GM23338 (cell line): ENCODE results near the gene SPATA31E1.

Experiments
- EZH2 ChIP-seq: fragments of 200-600 bp; sonication (generic); IDR thresholded peaks from one replicate; pipeline ENCODE4 v1.8.0; 2017; ENCODE audit warnings: antibody characterized with exemption, mild to moderate bottlenecking, low read depth; ENCODE audit not compliant: unreplicated experiment
- POLR2AphosphoS5 ChIP-seq: IDR thresholded peaks from 2 replicates; pipeline ENCODE4 v1.6.1; 2016; ENCODE audit warnings: antibody characterized with exemption, low read depth
- TF ChIP-seq, protein P1 (sequence below), 2 experiments: fragments of 200-600 bp in 1 of 2; sonication (generic) in 1 of 2; conservative IDR thresholded peaks; 2 replicates each; pipeline versions ENCODE4 v1.5.1 to v1.6.1; 2016 to 2017; ENCODE audit warnings: antibody characterized with exemption in 2 of 2, low read depth in 2 of 2, mild to moderate bottlenecking in 2 of 2, moderate library complexity in 1 of 2
- TF ChIP-seq, protein P2 (sequence below): IDR thresholded peaks from one replicate; pipeline ENCODE4 v1.6.1; 2018; ENCODE audit warnings: antibody characterized with exemption; ENCODE audit not compliant: unreplicated experiment
- TF ChIP-seq, protein P3 (sequence below): IDR thresholded peaks from 2 replicates; pipeline ENCODE4 v1.6.1; 2016; ENCODE audit warnings: antibody characterized with exemption

DNA sequence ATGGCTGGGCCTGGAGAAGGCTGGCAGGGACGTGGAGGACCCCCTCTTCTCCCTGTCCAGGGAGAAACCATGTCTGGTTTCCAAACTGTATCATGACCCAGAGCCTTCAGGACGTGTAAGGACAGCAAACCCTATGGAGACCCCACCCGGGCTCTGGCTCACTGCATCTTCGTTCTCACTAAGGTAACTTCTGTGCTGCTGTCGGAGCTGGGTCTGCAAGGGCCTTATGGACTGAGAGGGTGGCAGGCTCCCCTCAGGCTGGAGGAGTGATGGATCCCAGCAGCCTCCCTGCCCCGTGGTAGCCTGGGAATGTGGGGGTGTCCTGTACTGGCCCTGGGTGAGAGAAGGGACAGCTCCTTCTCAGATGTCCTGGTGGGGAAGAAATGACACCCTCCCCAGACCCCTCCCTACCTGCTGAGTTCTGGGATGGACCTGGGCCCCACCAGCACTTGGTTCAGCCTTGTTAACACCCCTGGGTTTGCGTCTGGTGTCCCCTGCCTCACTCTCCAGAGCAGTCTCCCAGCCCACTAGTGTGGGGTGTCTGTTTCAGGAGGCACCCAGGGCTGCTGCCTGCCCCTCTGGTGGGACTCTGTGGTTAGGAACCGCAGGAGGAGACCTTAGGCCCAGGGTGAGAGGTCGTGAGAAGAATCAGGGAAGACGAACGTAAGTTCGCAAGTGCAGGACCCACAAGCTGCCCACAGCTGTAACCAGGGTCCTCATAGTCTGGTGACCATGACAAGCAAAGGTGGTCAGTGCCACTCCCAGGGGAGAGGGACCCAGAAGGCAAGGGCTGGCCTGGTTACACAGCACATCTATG lies 6.6 kb downstream of the SPATA31E1 start:
- TF ChIP-seq, protein P1, sequence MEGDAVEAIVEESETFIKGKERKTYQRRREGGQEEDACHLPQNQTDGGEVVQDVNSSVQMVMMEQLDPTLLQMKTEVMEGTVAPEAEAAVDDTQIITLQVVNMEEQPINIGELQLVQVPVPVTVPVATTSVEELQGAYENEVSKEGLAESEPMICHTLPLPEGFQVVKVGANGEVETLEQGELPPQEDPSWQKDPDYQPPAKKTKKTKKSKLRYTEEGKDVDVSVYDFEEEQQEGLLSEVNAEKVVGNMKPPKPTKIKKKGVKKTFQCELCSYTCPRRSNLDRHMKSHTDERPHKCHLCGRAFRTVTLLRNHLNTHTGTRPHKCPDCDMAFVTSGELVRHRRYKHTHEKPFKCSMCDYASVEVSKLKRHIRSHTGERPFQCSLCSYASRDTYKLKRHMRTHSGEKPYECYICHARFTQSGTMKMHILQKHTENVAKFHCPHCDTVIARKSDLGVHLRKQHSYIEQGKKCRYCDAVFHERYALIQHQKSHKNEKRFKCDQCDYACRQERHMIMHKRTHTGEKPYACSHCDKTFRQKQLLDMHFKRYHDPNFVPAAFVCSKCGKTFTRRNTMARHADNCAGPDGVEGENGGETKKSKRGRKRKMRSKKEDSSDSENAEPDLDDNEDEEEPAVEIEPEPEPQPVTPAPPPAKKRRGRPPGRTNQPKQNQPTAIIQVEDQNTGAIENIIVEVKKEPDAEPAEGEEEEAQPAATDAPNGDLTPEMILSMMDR (conservative IDR thresholded peaks at IDR 0.05; ENCODE audit: low read depth in 2 of 2): no peak
- TF ChIP-seq POLR2AphosphoS5 (no peak), EZH2 (no peak)
- TF ChIP-seq, protein P2, sequence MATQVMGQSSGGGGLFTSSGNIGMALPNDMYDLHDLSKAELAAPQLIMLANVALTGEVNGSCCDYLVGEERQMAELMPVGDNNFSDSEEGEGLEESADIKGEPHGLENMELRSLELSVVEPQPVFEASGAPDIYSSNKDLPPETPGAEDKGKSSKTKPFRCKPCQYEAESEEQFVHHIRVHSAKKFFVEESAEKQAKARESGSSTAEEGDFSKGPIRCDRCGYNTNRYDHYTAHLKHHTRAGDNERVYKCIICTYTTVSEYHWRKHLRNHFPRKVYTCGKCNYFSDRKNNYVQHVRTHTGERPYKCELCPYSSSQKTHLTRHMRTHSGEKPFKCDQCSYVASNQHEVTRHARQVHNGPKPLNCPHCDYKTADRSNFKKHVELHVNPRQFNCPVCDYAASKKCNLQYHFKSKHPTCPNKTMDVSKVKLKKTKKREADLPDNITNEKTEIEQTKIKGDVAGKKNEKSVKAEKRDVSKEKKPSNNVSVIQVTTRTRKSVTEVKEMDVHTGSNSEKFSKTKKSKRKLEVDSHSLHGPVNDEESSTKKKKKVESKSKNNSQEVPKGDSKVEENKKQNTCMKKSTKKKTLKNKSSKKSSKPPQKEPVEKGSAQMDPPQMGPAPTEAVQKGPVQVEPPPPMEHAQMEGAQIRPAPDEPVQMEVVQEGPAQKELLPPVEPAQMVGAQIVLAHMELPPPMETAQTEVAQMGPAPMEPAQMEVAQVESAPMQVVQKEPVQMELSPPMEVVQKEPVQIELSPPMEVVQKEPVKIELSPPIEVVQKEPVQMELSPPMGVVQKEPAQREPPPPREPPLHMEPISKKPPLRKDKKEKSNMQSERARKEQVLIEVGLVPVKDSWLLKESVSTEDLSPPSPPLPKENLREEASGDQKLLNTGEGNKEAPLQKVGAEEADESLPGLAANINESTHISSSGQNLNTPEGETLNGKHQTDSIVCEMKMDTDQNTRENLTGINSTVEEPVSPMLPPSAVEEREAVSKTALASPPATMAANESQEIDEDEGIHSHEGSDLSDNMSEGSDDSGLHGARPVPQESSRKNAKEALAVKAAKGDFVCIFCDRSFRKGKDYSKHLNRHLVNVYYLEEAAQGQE: no peak
- TF ChIP-seq, protein P3, sequence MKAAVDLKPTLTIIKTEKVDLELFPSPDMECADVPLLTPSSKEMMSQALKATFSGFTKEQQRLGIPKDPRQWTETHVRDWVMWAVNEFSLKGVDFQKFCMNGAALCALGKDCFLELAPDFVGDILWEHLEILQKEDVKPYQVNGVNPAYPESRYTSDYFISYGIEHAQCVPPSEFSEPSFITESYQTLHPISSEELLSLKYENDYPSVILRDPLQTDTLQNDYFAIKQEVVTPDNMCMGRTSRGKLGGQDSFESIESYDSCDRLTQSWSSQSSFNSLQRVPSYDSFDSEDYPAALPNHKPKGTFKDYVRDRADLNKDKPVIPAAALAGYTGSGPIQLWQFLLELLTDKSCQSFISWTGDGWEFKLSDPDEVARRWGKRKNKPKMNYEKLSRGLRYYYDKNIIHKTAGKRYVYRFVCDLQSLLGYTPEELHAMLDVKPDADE: no peak
